Mononuclear cell (primary cell): ENCODE results near the gene SCYL2. TPM values are rescaled to one million over a fixed set of nuclear protein-coding genes. Genes with fewer than 3 reads are reported as not detected.

Experiments used
- total RNA-seq: library from RNA; depleted of rRNA; stranded (reverse); fragments of >200 nt; gene quantifications from one replicate; pipeline ENCODE4 v1.2.3, GENCODE V29; 2012

The SCYL2 gene
- total RNA-seq, 1 donor: 54.8 TPM

Other genes with a start within 250 kb of the SCYL2 start
- 61.1 TPM for gene BLTP3B, start 124.3 kb upstream of the SCYL2 start, total RNA-seq
- 27.2 TPM for gene ACTR6, start 66.4 kb upstream of the SCYL2 start, total RNA-seq
- not detected for gene DEPDC4, start 98 bp upstream of the SCYL2 start, total RNA-seq
- gene SLC17A8, start 89.9 kb downstream of the SCYL2 start, total RNA-seq: not detected
- gene NR1H4, start 206.7 kb downstream of the SCYL2 start, total RNA-seq: 0.10 TPM